Smooth muscle cell of the pulmonary artery (primary cell): Measurements from ENCODE around the gene TXNRD1. TPM values are rescaled to one million over a fixed set of nuclear protein-coding genes. Genes with fewer than 3 reads are reported as not detected.

Experiments used
- total RNA-seq: library from RNA; depleted of rRNA; stranded (reverse); fragments of >200 nt; gene quantifications from 2 replicates; pipeline ENCODE4 v1.2.3, GENCODE V29; 2014

Gene TXNRD1
- total RNA-seq, result 671 and 1,049 TPM in 2 replicates

DNA sequence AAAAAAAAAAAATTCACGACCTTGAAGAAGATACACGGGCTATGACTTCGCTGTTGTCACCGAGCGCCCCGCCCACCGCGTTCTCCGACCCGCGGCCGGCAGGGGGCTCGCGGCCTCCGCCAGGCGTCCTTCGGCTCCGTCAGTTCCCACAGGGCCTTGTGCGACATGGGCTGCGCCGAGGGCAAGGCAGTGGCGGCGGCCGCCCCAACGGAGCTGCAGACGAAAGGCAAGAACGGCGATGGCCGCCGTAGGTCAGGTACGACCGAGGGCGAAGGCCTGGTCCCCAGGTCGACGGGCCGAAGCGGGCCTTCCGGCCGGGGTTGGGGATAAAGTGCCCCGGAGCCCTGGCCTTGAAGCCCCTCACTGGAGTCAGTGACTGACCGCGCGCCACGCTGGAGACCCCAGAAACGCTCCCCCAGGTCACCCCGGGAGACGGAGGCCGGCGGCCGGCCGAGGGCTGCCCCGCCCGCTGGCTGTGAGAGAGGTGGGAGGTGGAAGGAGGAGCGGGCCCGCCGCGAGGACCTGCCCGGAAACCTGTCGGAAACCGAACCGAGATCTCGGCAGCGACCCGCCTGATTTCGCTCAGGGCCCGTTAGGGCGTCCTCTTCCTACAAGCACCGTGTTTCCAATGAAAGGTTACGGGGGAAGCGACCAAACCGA lies at the start of gene TXNRD1:
TSS of gene TXNRD1 (plus strand) at position 142 of the 660 bp plus-strand sequence. CDS start at position 166, 24 bp downstream.

DNA sequence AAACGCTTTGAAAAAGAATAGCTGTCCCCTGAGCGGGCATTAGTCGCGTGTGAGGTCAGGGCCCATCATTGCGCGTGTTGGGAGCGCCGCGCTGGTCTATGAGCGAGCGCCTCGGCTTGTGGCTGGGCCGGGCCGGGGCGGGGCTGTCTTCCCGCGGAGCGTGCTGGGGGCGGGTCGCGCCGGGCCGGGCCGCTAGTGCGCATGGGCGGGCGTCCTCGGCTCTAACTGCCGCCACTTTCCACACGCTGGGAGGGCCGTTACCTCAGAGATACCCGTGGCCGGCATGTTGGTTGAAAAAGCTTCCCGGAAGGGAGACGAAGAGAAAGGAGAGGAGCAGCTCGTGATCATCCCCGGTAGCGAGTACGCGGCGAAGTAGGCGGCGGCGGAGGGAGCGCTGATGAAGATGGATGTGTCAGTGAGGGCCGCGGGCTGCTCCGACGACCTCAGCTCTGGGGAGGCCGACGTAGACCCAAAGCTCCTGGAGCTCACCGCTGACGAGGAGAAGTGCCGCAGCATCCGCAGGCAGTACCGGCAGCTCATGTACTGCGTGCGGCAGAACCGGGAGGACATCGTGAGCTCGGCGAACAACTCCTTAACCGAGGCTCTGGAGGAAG lies 88.1 kb downstream of the TXNRD1 start, which contains the start of gene EID3:
TSS of gene EID3 (plus strand) at position 202 of the 614 bp plus-strand sequence. CDS start at position 398, 196 bp downstream.

Other genes starting within 250 kb of the TXNRD1 start
- 20.0 and 20.9 TPM in 2 replicates for gene TDG, start 249.9 kb upstream of the TXNRD1 start, total RNA-seq
- gene GLT8D2, start 165.6 kb upstream of the TXNRD1 start, total RNA-seq, result 41.9 and 43.5 TPM in 2 replicates
- gene HCFC2, start 151.2 kb upstream of the TXNRD1 start, total RNA-seq, result 22.8 and 30.8 TPM in 2 replicates
- 20.3 and 26.7 TPM in 2 replicates for gene NFYB, start 77.6 kb upstream of the TXNRD1 start, total RNA-seq
- gene EID3, start 88.0 kb downstream of the TXNRD1 start, total RNA-seq, result 8.9 and 14.2 TPM in 2 replicates
- gene CHST11, start 241.2 kb downstream of the TXNRD1 start, total RNA-seq, result 11.4 and 12.9 TPM in 2 replicates